Measurements from ENCODE around the gene HSP90B1.

Gene HSP90B1

GRCh38 chr12:103975368-103975767 lies 45.2 kb downstream of the HSP90B1 start:
- no peak for DNase-seq (ENCODE audit: low read depth)

DNA sequence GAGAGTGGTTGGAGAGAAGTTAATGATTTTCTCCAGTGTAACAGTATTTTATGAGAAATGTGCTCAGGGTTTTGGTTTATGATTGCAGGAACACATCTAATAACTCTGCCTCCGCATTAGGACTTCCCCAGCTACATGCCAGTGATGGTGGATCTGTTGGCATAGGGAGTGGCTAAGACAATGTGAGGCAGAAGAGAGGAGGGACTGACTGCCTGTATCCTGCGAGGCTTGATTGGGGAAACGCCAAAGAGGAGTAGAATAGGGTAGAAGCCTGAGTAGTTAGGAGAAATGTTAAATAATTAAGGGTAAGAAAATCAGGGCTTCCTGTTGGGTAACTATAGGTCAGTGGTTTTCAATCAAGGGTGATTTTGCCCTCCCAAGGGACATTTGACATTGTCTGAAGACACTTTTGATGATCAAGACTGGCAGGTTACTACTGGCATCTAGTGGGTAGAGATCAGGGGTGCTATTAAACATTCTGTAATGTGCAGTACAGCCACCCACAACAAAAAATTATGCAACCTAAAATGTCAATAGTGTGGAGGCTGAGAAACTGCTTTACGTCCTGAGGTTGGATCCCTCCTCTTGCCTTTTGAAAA lies 48.3 kb downstream of the HSP90B1 start:
- DNase-seq (ENCODE audit: low read depth), result no peak

GRCh38 chr12:103986829-103987228 lies 56.6 kb downstream of the HSP90B1 start:
- DNase-seq (ENCODE audit: low read depth), result no peak

- no peak for DNase-seq (ENCODE audit: low read depth)
Observed at GRCh38 chr12:103994235-103994634, 64.0 kb downstream of the HSP90B1 start.

- DNase-seq (ENCODE audit: low read depth), result no peak
Observed at GRCh38 chr12:103996595-103996994, 66.4 kb downstream of the HSP90B1 start.

GRCh38 chr12:103997286-103997900 lies 67.2 kb downstream of the HSP90B1 start:
- DNase-seq (ENCODE audit: low read depth), result no peak
